AG04449 (cell line): Measurements from ENCODE around the gene TBC1D21.

Experiments used
- CTCF ChIA-PET: fragments of 350-600 bp; formaldehyde crosslinking; extraction: SDS; loops from one replicate; lab custom pipeline; 2021; ENCODE audit warnings: antibody characterized with exemption; lab: Yijun Ruan, JAX
- POLR2A ChIA-PET: fragments of 400-600, 350-600 bp; formaldehyde crosslinking; extraction: SDS; loops from one replicate; lab custom pipeline; 2020; ENCODE audit warnings: antibody characterized with exemption, inconsistent platforms; lab: Yijun Ruan, JAX
- DNase-seq: peaks from one replicate; pipeline ENCODE4 v3.0.0-alpha.2; 2010; ENCODE audit warnings: low read depth, low spot score
- H3K4me3 ChIP-seq: 2 replicates; pipeline ENCODE4 v1.5.1; 2011; ENCODE audit warnings: low read depth, mild to moderate bottlenecking, control low read depth, low read length
- TF ChIP-seq, protein P1 (sequence below): IDR thresholded peaks from one replicate; pipeline ENCODE4 v1.5.1; 2011; ENCODE audit warnings: mild to moderate bottlenecking, moderate library complexity, low read length, control low read depth, inconsistent platforms; ENCODE audit not compliant: insufficient read depth; ENCODE audit errors: missing control alignments

TBC1D21 gene

DNA sequence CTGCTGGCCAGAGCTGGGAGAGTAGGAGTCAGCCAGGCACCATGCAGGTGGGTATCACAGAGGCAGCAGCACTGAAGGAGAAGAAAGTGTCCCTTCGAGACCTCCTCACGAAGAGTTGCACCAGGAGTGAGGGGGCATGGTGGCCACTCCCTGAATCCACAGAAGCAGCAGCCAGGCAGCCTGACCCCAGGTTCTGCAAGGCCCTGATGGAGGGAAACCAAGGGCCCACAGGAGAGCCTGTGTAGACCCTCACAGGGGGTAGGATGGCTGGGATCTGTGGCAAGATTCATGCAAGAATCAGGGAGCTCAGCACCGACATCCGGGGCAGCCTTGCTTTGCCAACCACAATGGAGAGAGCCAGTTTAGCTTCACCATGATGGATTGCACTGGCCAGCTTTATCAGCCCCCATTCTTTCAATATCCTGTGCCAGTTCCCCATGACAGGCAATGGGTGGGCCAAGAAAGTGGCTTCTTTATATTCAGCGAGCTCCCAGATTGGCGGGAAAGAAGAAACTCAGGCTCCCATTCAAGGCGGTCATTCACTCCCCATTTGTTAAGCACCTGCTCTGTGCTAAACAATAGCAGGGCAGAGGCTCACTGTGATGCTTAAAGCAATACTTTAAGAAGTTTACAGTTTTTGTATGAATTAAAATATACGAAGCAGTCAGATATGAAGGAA lies 33.5 kb upstream of the TBC1D21 start:
- POLR2A ChIA-PET = no interaction called here
- CTCF ChIA-PET = no interaction called here
- TF ChIP-seq, protein P1, sequence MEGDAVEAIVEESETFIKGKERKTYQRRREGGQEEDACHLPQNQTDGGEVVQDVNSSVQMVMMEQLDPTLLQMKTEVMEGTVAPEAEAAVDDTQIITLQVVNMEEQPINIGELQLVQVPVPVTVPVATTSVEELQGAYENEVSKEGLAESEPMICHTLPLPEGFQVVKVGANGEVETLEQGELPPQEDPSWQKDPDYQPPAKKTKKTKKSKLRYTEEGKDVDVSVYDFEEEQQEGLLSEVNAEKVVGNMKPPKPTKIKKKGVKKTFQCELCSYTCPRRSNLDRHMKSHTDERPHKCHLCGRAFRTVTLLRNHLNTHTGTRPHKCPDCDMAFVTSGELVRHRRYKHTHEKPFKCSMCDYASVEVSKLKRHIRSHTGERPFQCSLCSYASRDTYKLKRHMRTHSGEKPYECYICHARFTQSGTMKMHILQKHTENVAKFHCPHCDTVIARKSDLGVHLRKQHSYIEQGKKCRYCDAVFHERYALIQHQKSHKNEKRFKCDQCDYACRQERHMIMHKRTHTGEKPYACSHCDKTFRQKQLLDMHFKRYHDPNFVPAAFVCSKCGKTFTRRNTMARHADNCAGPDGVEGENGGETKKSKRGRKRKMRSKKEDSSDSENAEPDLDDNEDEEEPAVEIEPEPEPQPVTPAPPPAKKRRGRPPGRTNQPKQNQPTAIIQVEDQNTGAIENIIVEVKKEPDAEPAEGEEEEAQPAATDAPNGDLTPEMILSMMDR = no peak
- DNase-seq = no peak
- no peak overlapping the region for H3K4me3 ChIP-seq

DNA sequence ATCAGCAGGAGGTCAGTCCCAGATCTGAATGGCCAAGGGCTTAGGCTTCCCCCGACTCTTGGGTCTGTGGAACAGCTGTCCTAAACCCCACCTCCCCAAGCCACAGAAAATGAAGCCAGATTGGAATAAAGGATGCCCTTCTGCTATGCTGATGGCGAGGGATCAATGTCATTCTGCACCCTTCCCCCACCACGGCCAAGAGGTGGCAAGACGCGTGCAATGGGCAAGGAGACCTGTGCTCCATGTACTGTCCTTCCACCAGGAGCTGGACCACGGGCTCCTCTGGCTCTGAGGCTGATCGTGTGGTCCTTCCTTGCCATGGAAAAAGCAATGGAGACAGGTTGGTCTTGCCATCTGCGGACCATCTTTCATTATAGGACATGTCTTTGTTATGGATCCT lies 32.6 kb upstream of the TBC1D21 start:
- no peak overlapping the region for H3K4me3 ChIP-seq
- DNase-seq = no peak
- POLR2A ChIA-PET = no interaction called here
- CTCF ChIA-PET = no interaction called here
- TF ChIP-seq, protein P1 = no peak

DNA sequence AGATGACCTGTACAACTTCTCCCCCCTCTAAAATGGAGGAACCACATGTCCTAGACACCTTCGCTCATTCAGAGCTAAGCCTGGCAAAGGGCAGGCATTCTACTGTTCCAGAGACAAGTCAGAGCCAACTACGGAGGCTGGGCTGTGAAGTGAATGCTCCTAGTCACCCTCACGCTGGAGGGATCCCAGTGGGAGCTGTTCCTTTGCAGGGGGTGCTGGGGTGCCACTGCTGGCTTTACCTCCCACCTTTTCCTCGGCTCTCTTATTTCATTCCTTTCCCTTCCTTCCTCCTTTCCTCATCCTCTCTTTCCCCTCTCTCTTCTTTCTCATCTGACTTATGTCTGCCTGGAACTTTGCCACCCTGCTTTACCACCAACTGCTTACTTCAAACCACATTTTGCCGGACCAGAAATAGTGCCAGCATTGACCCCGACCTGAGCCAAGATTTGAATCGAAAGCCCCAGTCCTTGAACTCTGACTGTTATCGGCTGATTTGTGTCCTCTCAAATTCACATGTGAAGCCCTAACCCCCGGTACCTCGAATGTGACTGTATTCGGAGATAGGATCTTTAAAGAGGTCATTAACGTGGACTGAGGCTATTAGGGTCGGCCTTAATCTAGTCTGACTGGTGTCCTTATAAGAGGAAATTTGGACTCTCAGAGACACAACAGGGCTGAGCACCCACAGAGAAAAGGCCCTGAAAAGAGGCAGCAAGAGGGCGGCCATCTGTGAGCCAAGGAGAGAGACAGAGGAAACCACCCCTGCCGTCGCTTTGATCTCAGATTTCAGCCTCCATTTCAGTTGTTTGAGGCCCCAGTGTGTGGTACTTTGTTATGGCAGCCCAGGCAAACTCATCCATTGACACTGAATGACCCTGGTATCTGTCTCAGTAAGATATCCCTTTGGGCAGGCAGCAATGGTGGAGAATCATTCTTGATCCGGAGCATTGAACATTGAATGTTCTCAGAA lies 31.3 kb upstream of the TBC1D21 start:
- no peak overlapping the region for H3K4me3 ChIP-seq
- no peak for DNase-seq
- ChIA-PET CTCF (no interaction called here), POLR2A (no interaction called here)
- TF ChIP-seq, protein P1 = no peak

DNA sequence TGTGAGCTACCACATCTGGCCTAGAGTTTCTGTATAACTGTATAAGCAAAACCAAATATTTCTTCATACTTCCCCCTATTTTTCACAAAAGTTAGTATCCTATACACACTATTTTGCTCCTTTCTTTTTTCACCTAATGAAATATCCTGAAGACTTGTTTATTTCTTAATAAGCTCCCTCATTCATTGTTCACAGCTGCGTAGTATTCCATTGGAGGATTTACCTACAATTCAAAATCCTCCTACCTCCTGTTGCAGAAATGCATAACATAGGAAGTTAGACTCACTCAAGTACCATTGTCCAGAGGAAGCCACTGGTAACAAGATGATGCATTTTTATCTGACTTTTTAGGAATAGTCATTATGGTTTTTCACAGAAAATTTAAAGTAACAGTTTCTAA lies 29.6 kb upstream of the TBC1D21 start:
- H3K4me3 ChIP-seq = no peak overlapping the region
- CTCF ChIA-PET = no interaction called here
- POLR2A ChIA-PET = no interaction called here
- DNase-seq = no peak
- TF ChIP-seq, protein P1 = no peak

DNA sequence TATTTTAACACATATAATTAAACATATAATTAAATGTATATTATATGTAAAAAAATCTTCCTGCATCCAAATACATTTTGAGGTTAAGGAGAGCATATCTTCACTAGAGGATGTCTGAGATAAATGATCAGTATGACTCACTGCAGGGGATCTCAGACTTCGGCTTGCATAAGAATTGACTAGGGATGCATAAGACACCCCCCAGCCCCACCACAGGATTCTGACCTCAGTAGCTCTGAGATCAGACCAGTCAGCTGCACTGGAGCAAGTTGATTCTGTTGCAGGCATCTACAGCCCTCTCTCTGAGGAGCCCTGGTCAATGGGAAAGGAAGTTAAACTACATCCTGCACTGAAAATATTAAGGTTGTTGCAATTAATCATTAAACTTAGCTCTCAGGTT lies 29.0 kb upstream of the TBC1D21 start:
- H3K4me3 ChIP-seq = no peak overlapping the region
- CTCF ChIA-PET = interaction anchor here (1.0 kb wide), 1 partner anchor 29 kb away, joined by 6 read pairs; the partner anchor contains the start of gene TBC1D21
- POLR2A ChIA-PET = no interaction called here
- TF ChIP-seq, protein P1 = no peak
- no peak for DNase-seq

DNA sequence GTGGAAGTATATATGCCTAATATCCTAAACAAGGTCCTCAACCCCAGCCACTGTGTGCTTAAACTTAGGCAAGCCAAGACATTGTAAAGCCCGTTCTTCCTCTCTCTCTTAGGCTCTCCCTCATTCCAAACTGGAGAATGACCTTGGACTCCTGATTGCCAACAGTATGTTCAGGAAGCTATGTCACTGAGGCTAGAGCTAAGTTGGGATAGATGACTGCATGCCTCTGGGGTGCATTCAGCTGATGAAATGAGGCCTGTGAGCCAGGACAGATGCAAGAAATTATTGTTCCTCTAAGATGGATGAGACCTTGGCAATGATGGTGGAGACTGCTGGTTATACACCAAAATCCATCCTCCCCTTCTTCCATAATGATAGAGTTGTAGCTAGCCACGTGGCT lies 27.9 kb upstream of the TBC1D21 start:
- no peak overlapping the region for H3K4me3 ChIP-seq
- POLR2A ChIA-PET = no interaction called here
- no peak for DNase-seq
- CTCF ChIA-PET = interaction anchor here (1.0 to 1.5 kb wide), 3 partner anchors 9 to 62 kb away, joined by 3 to 6 read pairs (median 3); partner anchors contain the start of gene TBC1D21
- TF ChIP-seq, protein P1 = no peak
